ENCODE measurements around the gene SUPT6H.

Gene SUPT6H

DNA sequence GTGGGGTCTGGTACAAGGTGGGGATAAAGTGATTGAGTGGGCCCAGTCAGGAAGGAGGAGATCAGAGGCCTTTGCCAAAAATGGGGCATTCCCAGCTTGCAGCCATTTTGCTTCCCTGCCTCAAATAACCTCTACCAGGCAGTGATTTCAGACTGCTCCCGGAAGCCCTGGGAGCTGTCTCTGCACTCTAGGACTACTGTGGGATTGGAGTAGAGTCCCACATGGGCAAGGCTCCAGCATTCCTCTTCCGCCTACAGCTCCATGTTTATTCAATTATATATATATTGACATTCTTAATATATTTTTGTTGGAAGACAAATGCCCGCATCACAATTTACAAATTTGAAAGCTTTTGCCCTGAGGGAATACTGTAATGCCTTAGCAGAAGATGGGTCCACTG is 13.5 kb downstream of the SUPT6H start:
- Histone ChIP-seq H3K4me3 (ENCODE audit: low read depth, low read length) (no peak overlapping the region), H3K4me1 (ENCODE audit: control insufficient read depth, insufficient read depth, low read length) (no peaks in the 10 kb centered on the region), H3K36me3 (ENCODE audit: control insufficient read depth in 2 of 2, insufficient read depth in 1 of 2, low read length in 2 of 2) (peaks cover 90 to 95% of the 10 kb centered on the region in 2 experiments), H3K27ac (ENCODE audit: extremely low read depth, low read depth, low read length) (no peak overlapping the region), H3K9me3 (ENCODE audit: control insufficient read depth, insufficient read depth, low read depth, low read length) (no peaks in the 10 kb centered on the region)
- ChIA-PET POLR2A (interaction anchor here (0.9 to 2.2 kb wide), 3 partner anchors 14 to 44 kb away, joined by 3 to 13 read pairs (median 8); partner anchors contain the start of genes RPL23A, SDF2 and SUPT6H), CTCF (interaction anchor here (0.7 to 1.9 kb wide), 11 partner anchors 14 to 135 kb away, joined by 3 to 18 read pairs (median 3); partner anchors contain the start of genes SDF2 and SUPT6H)
- no peak for TF ChIP-seq ZNF354C (tag by site-specific recombination; IDR thresholded peaks at IDR 0.05; ENCODE audit: borderline replicate concordance, low read depth)
- no peak for TF ChIP-seq ZNF514 (tag by site-specific recombination; IDR thresholded peaks at IDR 0.05)
- no peak for TF ChIP-seq ZNF48 (tag by site-specific recombination; IDR thresholded peaks at IDR 0.05)
- no peak for TF ChIP-seq ZNF2 (tag by site-specific recombination; IDR thresholded peaks at IDR 0.05)
- no peak for TF ChIP-seq ZNF530 (tag by site-specific recombination; IDR thresholded peaks at IDR 0.05; ENCODE audit: low read depth)
- no peak for TF ChIP-seq ZNF302 (tag by site-specific recombination; IDR thresholded peaks at IDR 0.05; ENCODE audit: low read depth)
- no peak for TF ChIP-seq ZNF544 (tag by site-specific recombination; IDR thresholded peaks at IDR 0.05)
- TF ChIP-seq GLIS1 (tag by site-specific recombination; IDR thresholded peaks at IDR 0.05), result no peak
- no peak for TF ChIP-seq ZNF621 (tag by site-specific recombination; IDR thresholded peaks at IDR 0.05)
- no peak for TF ChIP-seq ZNF175 (tag by site-specific recombination; IDR thresholded peaks at IDR 0.05)

DNA sequence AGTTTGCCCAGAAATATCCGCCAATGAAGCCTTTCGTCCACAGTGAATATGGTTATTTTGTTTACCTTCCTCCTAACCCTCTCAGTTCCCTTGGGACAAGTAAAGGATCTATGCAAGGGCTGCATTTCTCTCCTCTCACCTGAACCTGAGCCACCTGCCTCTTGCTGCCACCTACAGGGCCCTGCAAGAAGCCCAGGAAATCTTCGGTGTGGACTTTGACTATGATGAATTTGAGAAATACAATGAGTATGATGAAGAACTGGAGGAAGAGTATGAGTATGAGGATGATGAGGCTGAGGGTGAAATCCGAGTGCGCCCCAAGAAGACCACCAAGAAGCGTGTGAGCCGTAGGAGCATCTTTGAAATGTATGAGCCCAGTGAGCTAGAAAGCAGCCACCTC is 14.0 kb downstream of the SUPT6H start:
- Histone ChIP-seq H3K4me3 (ENCODE audit: low read depth, low read length) (no peak overlapping the region), H3K27ac (ENCODE audit: extremely low read depth, low read depth, low read length) (no peak overlapping the region), H3K4me1 (ENCODE audit: control insufficient read depth, insufficient read depth, low read length) (no peaks in the 10 kb centered on the region), H3K36me3 (ENCODE audit: control insufficient read depth in 2 of 2, insufficient read depth in 1 of 2, low read length in 2 of 2) (peaks cover 90 to 95% of the 10 kb centered on the region in 2 experiments), H3K9me3 (ENCODE audit: control insufficient read depth, insufficient read depth, low read depth, low read length) (no peaks in the 10 kb centered on the region)
- ChIA-PET CTCF (interaction anchor here (0.8 to 1.9 kb wide), 7 partner anchors 14 to 135 kb away, joined by 3 to 18 read pairs (median 5); partner anchors contain the start of genes SDF2 and SUPT6H), POLR2A (interaction anchor here (1.0 to 2.2 kb wide), 3 partner anchors 14 to 44 kb away, joined by 6 to 13 read pairs (median 8); partner anchors contain the start of genes RPL23A, SDF2 and SUPT6H)
- TF ChIP-seq, protein P1, sequence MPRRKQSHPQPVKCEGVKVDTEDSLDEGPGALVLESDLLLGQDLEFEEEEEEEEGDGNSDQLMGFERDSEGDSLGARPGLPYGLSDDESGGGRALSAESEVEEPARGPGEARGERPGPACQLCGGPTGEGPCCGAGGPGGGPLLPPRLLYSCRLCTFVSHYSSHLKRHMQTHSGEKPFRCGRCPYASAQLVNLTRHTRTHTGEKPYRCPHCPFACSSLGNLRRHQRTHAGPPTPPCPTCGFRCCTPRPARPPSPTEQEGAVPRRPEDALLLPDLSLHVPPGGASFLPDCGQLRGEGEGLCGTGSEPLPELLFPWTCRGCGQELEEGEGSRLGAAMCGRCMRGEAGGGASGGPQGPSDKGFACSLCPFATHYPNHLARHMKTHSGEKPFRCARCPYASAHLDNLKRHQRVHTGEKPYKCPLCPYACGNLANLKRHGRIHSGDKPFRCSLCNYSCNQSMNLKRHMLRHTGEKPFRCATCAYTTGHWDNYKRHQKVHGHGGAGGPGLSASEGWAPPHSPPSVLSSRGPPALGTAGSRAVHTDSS (tag by site-specific recombination; IDR thresholded peaks at IDR 0.05), result peak; percentile 74
- TF ChIP-seq ZNF239 (tag by site-specific recombination; IDR thresholded peaks at IDR 0.05), result peak; percentile 85
- no peak for TF ChIP-seq YY1 (tag by site-specific recombination; IDR thresholded peaks at IDR 0.05)
- TF ChIP-seq ZBTB17 (tag by site-specific recombination; IDR thresholded peaks at IDR 0.05), result no peak

DNA sequence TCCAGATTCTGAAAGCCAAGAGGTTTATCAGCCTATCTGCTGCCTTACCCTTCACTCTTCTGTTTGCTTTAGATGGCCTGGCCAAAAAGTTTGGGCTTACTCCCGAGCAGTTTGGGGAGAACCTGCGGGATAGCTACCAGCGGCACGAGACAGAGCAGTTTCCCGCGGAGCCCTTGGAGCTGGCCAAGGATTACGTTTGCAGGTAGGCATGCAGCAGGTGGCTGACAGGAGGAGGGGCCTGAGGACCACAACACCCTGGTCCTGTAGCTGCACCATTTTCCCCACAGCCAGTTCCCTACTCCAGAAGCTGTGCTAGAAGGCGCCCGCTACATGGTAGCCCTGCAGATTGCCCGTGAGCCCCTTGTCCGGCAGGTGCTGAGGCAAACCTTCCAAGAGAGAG is 20.6 kb downstream of the SUPT6H start:
- ChIA-PET CTCF (interaction anchor here (1.1 to 1.8 kb wide), 3 partner anchors 9 to 67 kb away, joined by 3 to 5 read pairs (median 3); partner anchors contain the start of gene BLTP2), POLR2A (interaction anchor here (1.1 to 1.8 kb wide), 3 partner anchors 12 to 42 kb away, joined by 3 to 5 read pairs (median 5); partner anchors contain the start of gene PROCA1)
- H3K9me3 ChIP-seq (ENCODE audit: control insufficient read depth, insufficient read depth, low read depth, low read length), result no peaks in the 10 kb centered on the region
- H3K4me3 ChIP-seq (ENCODE audit: low read depth, low read length), result no peak overlapping the region
- H3K4me1 ChIP-seq (ENCODE audit: control insufficient read depth, insufficient read depth, low read length), result no peaks in the 10 kb centered on the region
- 0 out of 2 replicates have a peak overlapping the region, but pooled peaks have one; percentile 11 for H3K27ac ChIP-seq (ENCODE audit: extremely low read depth, low read depth, low read length)
- H3K36me3 ChIP-seq (ENCODE audit: control insufficient read depth in 2 of 2, insufficient read depth in 1 of 2, low read length in 2 of 2), result peaks cover 73 to 95% of the 10 kb centered on the region in 2 experiments
- TF ChIP-seq ZNF423 (tag by site-specific recombination; IDR thresholded peaks at IDR 0.05), result no peak
- no peak for TF ChIP-seq OVOL3 (tag by site-specific recombination; IDR thresholded peaks at IDR 0.05)
- TF ChIP-seq SCRT2 (tag by site-specific recombination; IDR thresholded peaks at IDR 0.05), result peak; percentile 57; the same call in 1 of the 2 replicates
- TF ChIP-seq, protein P2, sequence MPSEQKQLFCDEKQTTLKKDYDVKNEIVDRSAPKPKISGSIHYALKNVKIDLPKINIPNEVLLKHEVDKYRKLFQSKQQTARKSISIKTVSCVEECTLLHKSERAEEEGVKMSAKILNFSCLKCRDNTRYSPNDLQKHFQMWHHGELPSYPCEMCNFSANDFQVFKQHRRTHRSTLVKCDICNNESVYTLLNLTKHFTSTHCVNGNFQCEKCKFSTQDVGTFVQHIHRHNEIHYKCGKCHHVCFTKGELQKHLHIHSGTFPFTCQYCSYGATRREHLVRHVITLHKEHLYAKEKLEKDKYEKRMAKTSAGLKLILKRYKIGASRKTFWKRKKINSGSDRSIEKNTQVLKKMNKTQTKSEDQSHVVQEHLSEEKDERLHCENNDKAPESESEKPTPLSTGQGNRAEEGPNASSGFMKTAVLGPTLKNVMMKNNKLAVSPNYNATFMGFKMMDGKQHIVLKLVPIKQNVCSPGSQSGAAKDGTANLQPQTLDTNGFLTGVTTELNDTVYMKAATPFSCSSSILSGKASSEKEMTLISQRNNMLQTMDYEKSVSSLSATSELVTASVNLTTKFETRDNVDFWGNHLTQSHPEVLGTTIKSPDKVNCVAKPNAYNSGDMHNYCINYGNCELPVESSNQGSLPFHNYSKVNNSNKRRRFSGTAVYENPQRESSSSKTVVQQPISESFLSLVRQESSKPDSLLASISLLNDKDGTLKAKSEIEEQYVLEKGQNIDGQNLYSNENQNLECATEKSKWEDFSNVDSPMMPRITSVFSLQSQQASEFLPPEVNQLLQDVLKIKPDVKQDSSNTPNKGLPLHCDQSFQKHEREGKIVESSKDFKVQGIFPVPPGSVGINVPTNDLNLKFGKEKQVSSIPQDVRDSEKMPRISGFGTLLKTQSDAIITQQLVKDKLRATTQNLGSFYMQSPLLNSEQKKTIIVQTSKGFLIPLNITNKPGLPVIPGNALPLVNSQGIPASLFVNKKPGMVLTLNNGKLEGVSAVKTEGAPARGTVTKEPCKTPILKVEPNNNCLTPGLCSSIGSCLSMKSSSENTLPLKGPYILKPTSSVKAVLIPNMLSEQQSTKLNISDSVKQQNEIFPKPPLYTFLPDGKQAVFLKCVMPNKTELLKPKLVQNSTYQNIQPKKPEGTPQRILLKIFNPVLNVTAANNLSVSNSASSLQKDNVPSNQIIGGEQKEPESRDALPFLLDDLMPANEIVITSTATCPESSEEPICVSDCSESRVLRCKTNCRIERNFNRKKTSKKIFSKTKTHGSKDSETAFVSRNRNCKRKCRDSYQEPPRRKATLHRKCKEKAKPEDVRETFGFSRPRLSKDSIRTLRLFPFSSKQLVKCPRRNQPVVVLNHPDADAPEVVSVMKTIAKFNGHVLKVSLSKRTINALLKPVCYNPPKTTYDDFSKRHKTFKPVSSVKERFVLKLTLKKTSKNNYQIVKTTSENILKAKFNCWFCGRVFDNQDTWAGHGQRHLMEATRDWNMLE (tag by site-specific recombination; conservative IDR thresholded peaks at IDR 0.05; ENCODE audit: low read depth), result no peak
- TF ChIP-seq, protein P3, sequence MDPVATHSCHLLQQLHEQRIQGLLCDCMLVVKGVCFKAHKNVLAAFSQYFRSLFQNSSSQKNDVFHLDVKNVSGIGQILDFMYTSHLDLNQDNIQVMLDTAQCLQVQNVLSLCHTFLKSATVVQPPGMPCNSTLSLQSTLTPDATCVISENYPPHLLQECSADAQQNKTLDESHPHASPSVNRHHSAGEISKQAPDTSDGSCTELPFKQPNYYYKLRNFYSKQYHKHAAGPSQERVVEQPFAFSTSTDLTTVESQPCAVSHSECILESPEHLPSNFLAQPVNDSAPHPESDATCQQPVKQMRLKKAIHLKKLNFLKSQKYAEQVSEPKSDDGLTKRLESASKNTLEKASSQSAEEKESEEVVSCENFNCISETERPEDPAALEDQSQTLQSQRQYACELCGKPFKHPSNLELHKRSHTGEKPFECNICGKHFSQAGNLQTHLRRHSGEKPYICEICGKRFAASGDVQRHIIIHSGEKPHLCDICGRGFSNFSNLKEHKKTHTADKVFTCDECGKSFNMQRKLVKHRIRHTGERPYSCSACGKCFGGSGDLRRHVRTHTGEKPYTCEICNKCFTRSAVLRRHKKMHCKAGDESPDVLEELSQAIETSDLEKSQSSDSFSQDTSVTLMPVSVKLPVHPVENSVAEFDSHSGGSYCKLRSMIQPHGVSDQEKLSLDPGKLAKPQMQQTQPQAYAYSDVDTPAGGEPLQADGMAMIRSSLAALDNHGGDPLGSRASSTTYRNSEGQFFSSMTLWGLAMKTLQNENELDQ (tag by site-specific recombination; IDR thresholded peaks at IDR 0.05; ENCODE audit: low read depth), result no peak
- no peak for TF ChIP-seq ZNF416 (tag by site-specific recombination; IDR thresholded peaks at IDR 0.05)
- TF ChIP-seq ZSCAN16 (tag by site-specific recombination; IDR thresholded peaks at IDR 0.05), result no peak
- TF ChIP-seq, protein P4, sequence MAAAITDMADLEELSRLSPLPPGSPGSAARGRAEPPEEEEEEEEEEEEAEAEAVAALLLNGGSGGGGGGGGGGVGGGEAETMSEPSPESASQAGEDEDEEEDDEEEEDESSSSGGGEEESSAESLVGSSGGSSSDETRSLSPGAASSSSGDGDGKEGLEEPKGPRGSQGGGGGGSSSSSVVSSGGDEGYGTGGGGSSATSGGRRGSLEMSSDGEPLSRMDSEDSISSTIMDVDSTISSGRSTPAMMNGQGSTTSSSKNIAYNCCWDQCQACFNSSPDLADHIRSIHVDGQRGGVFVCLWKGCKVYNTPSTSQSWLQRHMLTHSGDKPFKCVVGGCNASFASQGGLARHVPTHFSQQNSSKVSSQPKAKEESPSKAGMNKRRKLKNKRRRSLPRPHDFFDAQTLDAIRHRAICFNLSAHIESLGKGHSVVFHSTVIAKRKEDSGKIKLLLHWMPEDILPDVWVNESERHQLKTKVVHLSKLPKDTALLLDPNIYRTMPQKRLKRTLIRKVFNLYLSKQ (tag by site-specific recombination; IDR thresholded peaks at IDR 0.05; ENCODE audit: borderline replicate concordance), result no peak
